Femur (tissue), 1 donor: Measurements from ENCODE around the gene KRAS.
"Not testable (repeated sequence)": the region's sequence is repeated elsewhere in the genome, so short reads cannot be mapped to it uniquely, and the experiment has no call there.

ENCODE experiments used
- DNase-seq: peaks from one replicate; pipeline ENCODE4 v3.0.0-alpha.2; 2017

The KRAS gene

GRCh38 chr12:25250744-25251730 is at the start of gene KRAS:
Gene KRAS (minus strand): TSS chr12:25250929.
- DNase-seq = peak; percentile 98

- DNase-seq = no peak
These were observed 45.7 kb upstream of the KRAS start for GRCh38 chr12:25296381-25296780.

GRCh38 chr12:25295361-25295760 is 44.6 kb upstream of the KRAS start:
- no peak for DNase-seq

GRCh38 chr12:25293653-25294052 is 42.9 kb upstream of the KRAS start:
- DNase-seq = no peak

- DNase-seq = not testable (repeated sequence)
These were observed 42.1 kb upstream of the KRAS start for GRCh38 chr12:25292810-25293221.

GRCh38 chr12:25287610-25288009 is 36.9 kb upstream of the KRAS start:
- no peak for DNase-seq

- DNase-seq = no peak
These were observed 36.1 kb upstream of the KRAS start for GRCh38 chr12:25286837-25287236.

GRCh38 chr12:25284024-25284423 is 33.3 kb upstream of the KRAS start:
- no peak for DNase-seq

- DNase-seq = no peak
These were observed 32.3 kb upstream of the KRAS start for GRCh38 chr12:25283006-25283405.

GRCh38 chr12:25280082-25280481 is 29.4 kb upstream of the KRAS start:
- DNase-seq = no peak

GRCh38 chr12:25278269-25278668 is 27.5 kb upstream of the KRAS start:
- no peak for DNase-seq

GRCh38 chr12:25276199-25276937 is 25.6 kb upstream of the KRAS start:
- DNase-seq = peak; percentile 41

GRCh38 chr12:25271486-25272098 is 20.9 kb upstream of the KRAS start:
- no peak for DNase-seq

GRCh38 chr12:25269701-25270100 is 19.0 kb upstream of the KRAS start:
- no peak for DNase-seq

GRCh38 chr12:25266497-25266896 is 15.8 kb upstream of the KRAS start:
- DNase-seq = no peak

- no peak for DNase-seq
These were observed 14.1 kb upstream of the KRAS start for GRCh38 chr12:25264862-25265261.

GRCh38 chr12:25264114-25264513 is 13.4 kb upstream of the KRAS start:
- DNase-seq = no peak

GRCh38 chr12:25263594-25263993 is 12.9 kb upstream of the KRAS start:
- no peak for DNase-seq

- no peak for DNase-seq
These were observed 11.8 kb upstream of the KRAS start for GRCh38 chr12:25262389-25263074.

GRCh38 chr12:25257590-25258324 is 7.0 kb upstream of the KRAS start:
- no peak for DNase-seq

- no peak for DNase-seq
These were observed 6.1 kb upstream of the KRAS start for GRCh38 chr12:25256826-25257225.

GRCh38 chr12:25256005-25256404 is 5.3 kb upstream of the KRAS start:
- DNase-seq = no peak
